Mucosa of descending colon (tissue), 3 donors: ENCODE measurements around the gene KDM4C. TPM values are rescaled to one million over a fixed set of nuclear protein-coding genes. Genes with fewer than 3 reads are reported as not detected.

Experiments
- ATAC-seq: fragments of 200-7000 bp; cut with Tn5 transposase; one replicate; pipeline ENCODE4 v1.9.1; 2020; ENCODE audit warnings: mild to moderate bottlenecking, moderate library complexity
- DNase-seq, 3 donors: peaks; one replicate each; pipeline ENCODE4 v3.0.0-alpha.2; 2020
- H3K36me3 ChIP-seq: fragments of 200-600 bp; one replicate; pipeline ENCODE4 v1.8.0; 2021; ENCODE audit warnings: low read depth, mild to moderate bottlenecking
- H3K4me1 ChIP-seq: fragments of 200-600 bp; one replicate; pipeline ENCODE4 v1.8.0; 2021; ENCODE audit warnings: low read depth, mild to moderate bottlenecking
- H3K4me3 ChIP-seq: fragments of 200-600 bp; one replicate; pipeline ENCODE4 v1.8.0; 2021; ENCODE audit warnings: mild to moderate bottlenecking
- H3K9me3 ChIP-seq: fragments of 200-600 bp; one replicate; pipeline ENCODE4 v1.8.0; 2021; ENCODE audit warnings: mild to moderate bottlenecking
- intact Hi-C, 2 donors: fragments of 100-400 bp; cut with DNase I in 1 of 2; cut with micrococcal nuclease in 1 of 2; formaldehyde crosslinking; loops; one replicate each; pipeline versions ENCODE4 v1.11.0 to v1.11.1; 2022; cut with DNase I, micrococcal nuclease
- total RNA-seq, 3 donors: library from RNA; stranded (reverse); fragmentation: NEBNext Ultra II Directional in 2 of 3; extraction: Animal tissue kit (Norgen Biotek cat#: 25700) in 2 of 3; gene quantifications; one replicate each; pipeline versions ENCODE4 v1.2.1 to v1.2.4, GENCODE V29; 2021 to 2023
- TF ChIP-seq, protein P1 (sequence below): fragments of 200-600 bp; IDR thresholded peaks from one replicate; pipeline ENCODE4 v1.8.0; 2022; ENCODE audit warnings: antibody characterized with exemption, mild to moderate bottlenecking
- donor health status: DM: no; HTN: no; CAD: no; lungs with moderate emphysema.
- donor health status: DM: no; HTN: no; CAD: no.
- donor health status: DM: no; HTN: yes; CAD: no.

Gene KDM4C
- total RNA-seq, 3 donors from 2014 or later: 44.6 to 74.9 (median 50.9) TPM

GRCh38 chr9:6923086-6923485 is 165.3 kb downstream of the KDM4C start:
- Histone ChIP-seq H3K4me3 (no peak overlapping the region), H3K4me1 (no peaks in the 10 kb centered on the region), H3K36me3 (no peaks in the 10 kb centered on the region), H3K9me3 (no peaks in the 10 kb centered on the region)
- intact Hi-C loops: no loop called here
- no peak for ATAC-seq
- TF ChIP-seq, protein P1, sequence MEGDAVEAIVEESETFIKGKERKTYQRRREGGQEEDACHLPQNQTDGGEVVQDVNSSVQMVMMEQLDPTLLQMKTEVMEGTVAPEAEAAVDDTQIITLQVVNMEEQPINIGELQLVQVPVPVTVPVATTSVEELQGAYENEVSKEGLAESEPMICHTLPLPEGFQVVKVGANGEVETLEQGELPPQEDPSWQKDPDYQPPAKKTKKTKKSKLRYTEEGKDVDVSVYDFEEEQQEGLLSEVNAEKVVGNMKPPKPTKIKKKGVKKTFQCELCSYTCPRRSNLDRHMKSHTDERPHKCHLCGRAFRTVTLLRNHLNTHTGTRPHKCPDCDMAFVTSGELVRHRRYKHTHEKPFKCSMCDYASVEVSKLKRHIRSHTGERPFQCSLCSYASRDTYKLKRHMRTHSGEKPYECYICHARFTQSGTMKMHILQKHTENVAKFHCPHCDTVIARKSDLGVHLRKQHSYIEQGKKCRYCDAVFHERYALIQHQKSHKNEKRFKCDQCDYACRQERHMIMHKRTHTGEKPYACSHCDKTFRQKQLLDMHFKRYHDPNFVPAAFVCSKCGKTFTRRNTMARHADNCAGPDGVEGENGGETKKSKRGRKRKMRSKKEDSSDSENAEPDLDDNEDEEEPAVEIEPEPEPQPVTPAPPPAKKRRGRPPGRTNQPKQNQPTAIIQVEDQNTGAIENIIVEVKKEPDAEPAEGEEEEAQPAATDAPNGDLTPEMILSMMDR: no peak
- no peak for DNase-seq

- TF ChIP-seq, protein P1: no peak
- no peak for DNase-seq
- no peaks in the 10 kb centered on the region for H3K36me3 ChIP-seq
Measured at GRCh38 chr9:6924149-6924548, 166.4 kb downstream of the KDM4C start.

GRCh38 chr9:6924988-6925563 is 167.3 kb downstream of the KDM4C start:
- Histone ChIP-seq H3K9me3 (no peaks in the 10 kb centered on the region), H3K36me3 (no peaks in the 10 kb centered on the region), H3K4me3 (no peak overlapping the region), H3K4me1 (peaks cover 13% of the 10 kb centered on the region)
- TF ChIP-seq, protein P1: no peak
- intact Hi-C loops: no loop called here
- no peak for ATAC-seq
- DNase-seq: no peak

More at GRCh38 chr9:6924149-6924548, 166.4 kb downstream of the KDM4C start:
- Histone ChIP-seq H3K4me1 (peaks cover 9% of the 10 kb centered on the region), H3K4me3 (no peak overlapping the region), H3K9me3 (no peaks in the 10 kb centered on the region)
- intact Hi-C loops: no loop called here
- ATAC-seq: no peak

DNA sequence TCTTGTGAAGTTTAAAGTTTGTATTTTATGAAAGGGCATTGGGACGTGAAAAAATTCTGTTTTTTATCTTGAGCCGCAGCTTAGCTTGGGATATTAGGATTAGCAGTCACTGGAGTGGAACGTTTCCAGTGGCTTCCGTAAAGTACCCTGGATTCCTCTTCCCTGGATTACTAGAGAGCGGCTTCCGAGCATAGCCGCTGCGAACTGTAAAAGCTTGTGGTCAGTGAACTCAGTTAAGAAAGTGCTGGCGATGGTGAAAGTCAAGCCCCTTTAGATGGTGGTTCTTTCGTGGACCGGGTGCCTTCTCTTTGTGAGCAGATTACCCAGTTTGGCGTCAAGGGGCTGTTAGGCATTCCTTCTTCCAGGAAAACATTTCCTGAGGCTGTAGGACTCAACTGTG is 168.1 kb downstream of the KDM4C start:
- TF ChIP-seq, protein P1: no peak
- intact Hi-C loops: no loop called here
- ATAC-seq: no peak
- DNase-seq: no peak
- Histone ChIP-seq H3K4me1 (peaks cover 13% of the 10 kb centered on the region), H3K9me3 (no peaks in the 10 kb centered on the region), H3K4me3 (no peak overlapping the region), H3K36me3 (no peaks in the 10 kb centered on the region)

- Histone ChIP-seq H3K4me1 (peaks cover 13% of the 10 kb centered on the region), H3K36me3 (no peaks in the 10 kb centered on the region), H3K4me3 (no peak overlapping the region), H3K9me3 (no peaks in the 10 kb centered on the region)
- intact Hi-C loops: no loop called here
- DNase-seq (no peak), ATAC-seq (no peak)
- TF ChIP-seq, protein P1: no peak
Measured at GRCh38 chr9:6926436-6926835, 168.7 kb downstream of the KDM4C start.

DNA sequence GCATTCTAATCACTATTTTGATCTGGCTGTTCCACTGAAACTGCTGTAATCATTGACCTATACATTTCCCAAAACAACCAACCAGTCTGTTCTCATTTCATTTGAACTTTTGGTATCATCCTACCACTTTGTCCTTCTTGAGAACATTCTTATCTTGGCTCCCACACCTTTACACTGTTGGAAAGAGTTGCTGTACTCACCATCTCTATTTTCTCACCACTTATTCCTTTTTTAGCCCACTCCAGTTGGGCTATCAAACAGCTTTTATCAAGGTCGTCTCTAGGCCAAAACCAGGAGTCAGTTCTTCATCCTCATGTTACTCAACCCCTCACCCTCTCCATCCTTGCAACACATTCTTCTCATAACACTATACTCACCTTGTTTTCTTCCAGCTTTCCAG is 170.1 kb downstream of the KDM4C start:
- TF ChIP-seq, protein P1: no peak
- ATAC-seq: no peak
- H3K9me3 ChIP-seq: no peaks in the 10 kb centered on the region
- H3K4me1 ChIP-seq: peaks cover 13% of the 10 kb centered on the region
- no peak for DNase-seq
- intact Hi-C loops: no loop called here
- no peak overlapping the region for H3K4me3 ChIP-seq
- H3K36me3 ChIP-seq: no peaks in the 10 kb centered on the region
